RWPE1 (cell line): Measurements from ENCODE around the gene CRAT.

Experiments used
- CTCF ChIA-PET: fragments of 350-600 bp; sonication (Branson Sonifier 250); formaldehyde crosslinking; extraction: SDS; loops from one replicate; lab custom pipeline; 2021; lab: Yijun Ruan, JAX
- POLR2A ChIA-PET: fragments of 400-600 bp; formaldehyde crosslinking; extraction: SDS; loops from one replicate; lab custom pipeline; 2020; ENCODE audit warnings: antibody characterized with exemption; ENCODE audit not compliant: low non-redundant PET; lab: Yijun Ruan, JAX
- DNase-seq: peaks from one replicate; pipeline ENCODE4 v3.0.0; 2012; ENCODE audit warnings: low spot score
- H3K27ac ChIP-seq: fragments of 450-650 bp; 2 replicates; pipeline ENCODE4 v1.5.1; 2017
- CTCF ChIP-seq: fragments of 450-650 bp; conservative IDR thresholded peaks from 2 replicates; pipeline ENCODE4 v1.5.1; 2017; ENCODE audit warnings: low read depth, mild to moderate bottlenecking

The CRAT gene

GRCh38 chr9:129068990-129069861 is 41.4 kb downstream of the CRAT start:
- TF ChIP-seq CTCF: no peak
- no peak for DNase-seq
- POLR2A ChIA-PET: no interaction called here
- H3K27ac ChIP-seq: peak overlapping the region; percentile 21
- CTCF ChIA-PET: interaction anchor here (1.1 kb wide), 1 partner anchor 106 kb away, joined by 6 read pairs; no protein-coding TSS in a partner anchor

GRCh38 chr9:129068110-129068509 is 42.5 kb downstream of the CRAT start:
- H3K27ac ChIP-seq: peak overlapping the region; percentile 21
- DNase-seq: no peak
- ChIA-PET POLR2A (interaction anchor here (0.7 kb wide), 1 partner anchor 12 kb away, joined by 3 read pairs; no protein-coding TSS in a partner anchor), CTCF (no interaction called here)
- TF ChIP-seq CTCF: no peak

GRCh38 chr9:129064499-129064908 is 46.1 kb downstream of the CRAT start:
- ChIA-PET POLR2A (no interaction called here), CTCF (no interaction called here)
- no peak for DNase-seq
- no peak overlapping the region for H3K27ac ChIP-seq
- no peak for TF ChIP-seq CTCF

GRCh38 chr9:129063061-129063460 is 47.5 kb downstream of the CRAT start:
- ChIA-PET CTCF (interaction anchor here (0.5 to 0.7 kb wide), 3 partner anchors 12 to 1018 kb away, joined by 4 to 6 read pairs (median 5); no protein-coding TSS in a partner anchor), POLR2A (no interaction called here)
- DNase-seq: no peak
- H3K27ac ChIP-seq: no peak overlapping the region
- TF ChIP-seq CTCF: no peak

GRCh38 chr9:129060991-129061390 is 49.6 kb downstream of the CRAT start:
- CTCF ChIA-PET: interaction anchor here (0.6 kb wide), 2 partner anchors 41 to 71 kb away, joined by 3 to 6 read pairs; no protein-coding TSS in a partner anchor
- no peak for TF ChIP-seq CTCF
- POLR2A ChIA-PET: no interaction called here
- H3K27ac ChIP-seq: 0 out of 2 replicates have a peak overlapping the region, but pooled peaks have one; percentile 3
- DNase-seq: no peak

GRCh38 chr9:129059796-129060785 is 50.5 kb downstream of the CRAT start:
- ChIA-PET POLR2A (no interaction called here), CTCF (interaction anchor here (0.6 kb wide), 2 partner anchors 9 to 72 kb away, joined by 3 to 4 read pairs; no protein-coding TSS in a partner anchor)
- peak overlapping the region; percentile 21 for H3K27ac ChIP-seq
- DNase-seq: no peak
- no peak for TF ChIP-seq CTCF
